ENCODE results near the gene C3orf62.

DNA sequence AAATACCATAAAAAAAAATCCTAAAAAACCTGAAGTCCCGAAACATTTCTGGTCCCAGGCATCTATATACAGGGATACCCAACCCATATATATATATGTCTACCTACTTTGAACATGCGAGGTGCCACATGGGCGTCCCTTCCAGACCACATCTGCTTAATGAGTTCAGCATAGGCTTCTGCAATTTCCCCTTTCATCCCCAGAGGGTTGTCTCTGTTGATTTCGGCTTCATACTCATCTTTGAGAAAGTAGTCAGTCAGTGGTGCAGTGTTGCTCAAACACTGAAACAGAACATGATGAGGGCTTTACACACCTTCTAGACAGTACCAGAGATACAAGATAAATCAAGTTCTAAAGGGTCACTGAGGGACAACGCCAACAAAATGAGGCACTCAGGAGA, 28.6 kb upstream of the C3orf62 start:
- TF ChIP-seq, protein P1, sequence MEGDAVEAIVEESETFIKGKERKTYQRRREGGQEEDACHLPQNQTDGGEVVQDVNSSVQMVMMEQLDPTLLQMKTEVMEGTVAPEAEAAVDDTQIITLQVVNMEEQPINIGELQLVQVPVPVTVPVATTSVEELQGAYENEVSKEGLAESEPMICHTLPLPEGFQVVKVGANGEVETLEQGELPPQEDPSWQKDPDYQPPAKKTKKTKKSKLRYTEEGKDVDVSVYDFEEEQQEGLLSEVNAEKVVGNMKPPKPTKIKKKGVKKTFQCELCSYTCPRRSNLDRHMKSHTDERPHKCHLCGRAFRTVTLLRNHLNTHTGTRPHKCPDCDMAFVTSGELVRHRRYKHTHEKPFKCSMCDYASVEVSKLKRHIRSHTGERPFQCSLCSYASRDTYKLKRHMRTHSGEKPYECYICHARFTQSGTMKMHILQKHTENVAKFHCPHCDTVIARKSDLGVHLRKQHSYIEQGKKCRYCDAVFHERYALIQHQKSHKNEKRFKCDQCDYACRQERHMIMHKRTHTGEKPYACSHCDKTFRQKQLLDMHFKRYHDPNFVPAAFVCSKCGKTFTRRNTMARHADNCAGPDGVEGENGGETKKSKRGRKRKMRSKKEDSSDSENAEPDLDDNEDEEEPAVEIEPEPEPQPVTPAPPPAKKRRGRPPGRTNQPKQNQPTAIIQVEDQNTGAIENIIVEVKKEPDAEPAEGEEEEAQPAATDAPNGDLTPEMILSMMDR (conservative IDR thresholded peaks at IDR 0.05; ENCODE audit: low read length), result no peak
- no peak for TF ChIP-seq EZH2phosphoT487 (IDR thresholded peaks at IDR 0.05; ENCODE audit: borderline replicate concordance, low read depth, low read length)
